ENCODE results near the gene RAD18.

RAD18 gene

GRCh38 chr3:8900869-8901268 is 62.4 kb downstream of the RAD18 start:
- DNase-seq: no peak

DNA sequence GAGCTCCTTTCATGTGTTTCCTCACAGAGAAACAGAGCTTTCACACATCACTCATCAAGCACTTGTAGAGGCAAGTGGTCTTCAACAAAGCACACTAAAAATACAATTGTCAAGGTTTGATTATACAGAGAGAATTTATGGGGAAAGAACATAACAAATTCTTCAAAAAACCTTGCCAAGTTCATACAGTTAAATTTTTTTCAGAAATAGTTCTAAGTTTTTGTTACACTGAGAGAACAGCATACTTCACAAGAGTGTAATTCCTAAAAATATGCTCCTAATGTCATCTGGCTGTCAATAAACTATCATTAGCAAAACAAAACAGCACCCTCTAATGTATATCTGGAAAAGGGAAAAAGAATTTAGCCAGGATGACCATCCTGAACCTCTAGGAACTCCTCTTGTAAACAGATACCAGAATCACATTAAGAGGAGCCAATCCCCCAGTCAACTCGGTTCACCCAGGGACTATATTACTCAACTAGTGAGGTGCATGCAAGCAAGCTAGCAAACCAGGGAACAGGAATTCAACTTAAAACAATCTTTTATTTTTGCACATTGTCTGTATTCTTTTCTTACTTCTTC is 63.3 kb downstream of the RAD18 start:
- no peak for DNase-seq

DNA sequence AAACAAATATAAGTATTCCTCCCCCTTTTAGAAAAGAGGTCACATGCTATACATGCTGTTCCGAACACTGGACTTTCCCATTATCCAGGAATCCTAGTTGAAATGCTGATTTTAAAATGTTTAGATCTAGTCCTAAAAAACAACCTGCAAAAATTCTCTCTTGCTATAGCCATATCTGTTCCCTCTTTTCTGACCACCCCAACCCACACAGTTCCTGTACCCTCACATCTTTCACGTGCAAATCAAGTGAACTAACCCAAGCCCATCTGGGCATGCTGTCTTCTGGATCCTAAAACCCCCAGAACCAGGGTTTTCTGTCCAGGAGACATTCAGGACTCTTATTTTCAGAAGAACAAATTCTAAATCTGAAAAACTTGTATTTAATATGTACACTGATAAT is 67.4 kb downstream of the RAD18 start:
- no peak for DNase-seq

DNA sequence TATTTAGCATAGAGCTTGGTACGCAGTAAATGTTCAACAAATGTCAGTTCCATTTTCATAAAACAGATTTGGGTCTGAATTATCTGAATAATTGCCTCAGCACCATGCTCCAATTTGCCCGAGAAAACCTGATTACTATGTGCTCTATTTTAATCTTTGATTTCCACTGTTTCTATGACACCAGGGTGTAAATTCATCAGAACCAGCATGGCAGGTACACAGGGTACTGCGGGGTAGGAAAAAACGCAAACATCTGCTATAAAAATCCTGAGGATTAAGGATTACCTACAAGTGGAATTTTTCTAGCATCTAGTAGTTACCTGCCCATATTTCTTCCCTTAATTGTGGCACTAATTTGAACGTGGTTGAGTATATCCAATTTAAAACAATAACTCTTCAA is 70.3 kb downstream of the RAD18 start:
- DNase-seq: peak in 8 of 56 donors; percentile 0 to 44 (median 18)

- no peak for DNase-seq
Measured at GRCh38 chr3:8891774-8892173, 71.5 kb downstream of the RAD18 start.

GRCh38 chr3:8891303-8891702 is 72.0 kb downstream of the RAD18 start:
- DNase-seq: no peak

DNA sequence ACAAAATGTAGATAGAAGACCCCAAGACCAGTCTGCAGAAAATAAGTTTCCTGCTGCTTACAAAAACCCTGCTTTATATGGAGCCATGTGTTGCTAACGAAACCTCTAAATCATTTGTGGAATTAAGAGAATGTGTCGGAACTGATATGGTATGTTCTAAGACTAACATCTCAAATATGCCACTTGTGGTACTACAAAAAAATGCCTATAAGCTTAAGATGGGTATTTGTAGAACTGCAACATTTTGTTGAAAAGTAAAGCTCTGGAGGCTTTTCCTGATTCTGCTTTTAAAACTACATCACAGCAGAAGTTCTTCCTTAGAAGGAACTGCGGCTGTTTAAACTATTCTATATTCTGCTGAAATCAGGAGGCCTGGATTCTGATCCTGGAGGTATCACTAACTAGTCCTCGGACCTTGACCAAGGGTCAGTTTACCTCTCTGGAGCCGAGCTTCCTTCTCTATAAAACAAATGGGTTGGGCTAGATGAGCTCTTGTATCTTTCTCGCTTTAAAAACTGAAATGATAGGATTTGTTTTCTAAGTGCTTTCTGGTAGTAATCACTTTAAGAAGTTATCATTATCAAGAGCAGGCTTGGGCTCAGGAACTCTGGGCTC is 74.9 kb downstream of the RAD18 start:
- no peak for DNase-seq

- no peak for DNase-seq
Measured at GRCh38 chr3:8887435-8888300, 75.6 kb downstream of the RAD18 start.

DNA sequence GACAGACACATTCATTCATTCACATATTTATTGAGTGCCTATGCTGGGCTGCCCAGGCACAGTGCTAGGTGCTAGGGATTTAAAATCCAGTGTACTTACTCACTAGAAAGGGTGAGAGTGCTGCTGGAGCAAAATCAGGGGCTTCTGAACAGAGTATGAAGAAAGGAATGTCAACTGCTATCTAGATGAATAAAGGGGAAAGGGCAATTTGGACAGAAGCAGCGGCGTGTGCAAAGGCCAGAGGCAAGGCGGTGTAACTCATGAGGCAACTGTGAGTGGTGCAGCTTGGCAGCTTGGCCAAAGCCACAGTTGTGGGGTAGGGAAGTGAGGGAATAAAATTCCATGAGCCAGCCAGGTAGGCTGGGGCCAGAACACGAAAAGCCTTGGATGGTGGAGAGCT is 76.7 kb downstream of the RAD18 start:
- no peak for DNase-seq

GRCh38 chr3:8885536-8886316 is 77.5 kb downstream of the RAD18 start:
- DNase-seq: no peak

GRCh38 chr3:8884630-8885290 is 78.5 kb downstream of the RAD18 start:
- DNase-seq: no peak

DNA sequence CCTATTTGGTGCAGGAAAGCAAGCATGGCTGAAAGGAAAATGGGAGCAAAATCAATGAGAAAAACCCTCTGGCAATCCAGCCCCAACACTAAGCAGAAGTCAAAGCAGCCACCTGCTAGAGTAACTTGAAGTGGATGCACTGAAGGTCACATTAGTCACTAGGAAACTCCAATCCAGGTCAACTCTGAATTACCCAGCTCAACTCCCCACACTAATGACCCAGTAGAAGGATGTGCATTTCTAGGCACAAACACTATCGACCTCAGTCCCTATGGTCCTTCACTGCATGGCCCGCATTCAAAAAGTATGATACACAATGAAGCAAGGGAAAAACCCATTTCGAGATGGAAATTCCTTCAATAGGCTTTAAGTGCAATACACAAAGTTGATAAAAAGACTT is 80.6 kb downstream of the RAD18 start:
- DNase-seq: no peak

- no peak for DNase-seq
Measured at GRCh38 chr3:8882171-8882593, 81.1 kb downstream of the RAD18 start.

DNA sequence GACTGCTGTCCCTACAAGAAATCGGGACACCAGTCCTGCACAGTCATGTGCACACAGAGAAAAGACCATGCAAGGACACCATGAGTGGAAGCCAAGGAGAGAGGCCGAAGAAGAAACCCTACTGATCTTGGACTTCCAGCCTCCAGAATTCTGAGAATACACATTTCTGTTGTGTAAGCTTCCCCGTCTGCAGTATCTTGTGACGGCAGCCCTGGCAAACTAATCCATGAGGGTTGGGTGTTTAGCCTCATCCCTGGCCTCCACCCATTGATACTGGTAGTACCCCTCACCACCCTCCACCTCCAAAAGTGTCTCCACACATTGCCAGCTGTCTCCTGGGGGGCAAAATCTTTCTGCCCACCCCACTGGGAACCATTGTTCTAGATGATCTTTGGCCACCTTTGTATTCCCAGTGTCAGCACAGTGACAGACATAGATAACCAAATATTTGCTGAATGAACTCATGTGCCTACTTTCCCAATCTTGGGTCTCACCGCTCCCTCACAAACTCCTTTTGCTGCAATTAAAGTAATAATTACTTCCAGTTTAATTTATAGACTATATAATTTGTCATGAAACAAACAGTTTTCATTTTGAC is 83.8 kb downstream of the RAD18 start:
- no peak for DNase-seq

DNA sequence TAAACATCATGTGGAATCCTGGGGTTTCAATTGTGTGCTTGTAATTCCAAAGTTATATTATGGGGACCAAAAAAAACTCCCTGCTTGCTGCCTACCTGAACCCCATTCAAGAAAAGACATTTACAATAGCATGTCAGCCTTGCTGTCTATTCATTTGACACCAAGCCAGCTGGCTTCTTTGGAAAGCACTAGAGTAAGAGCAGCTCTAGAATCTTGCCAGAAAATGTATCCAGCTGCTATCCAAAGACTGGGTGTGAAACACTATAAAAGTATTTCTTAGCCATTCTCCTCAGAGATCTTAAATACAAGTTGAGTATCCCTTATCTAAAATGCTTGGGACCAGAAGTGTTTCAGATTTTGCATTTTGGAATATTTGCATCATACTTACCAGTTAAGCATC is 87.4 kb downstream of the RAD18 start:
- DNase-seq: no peak

DNA sequence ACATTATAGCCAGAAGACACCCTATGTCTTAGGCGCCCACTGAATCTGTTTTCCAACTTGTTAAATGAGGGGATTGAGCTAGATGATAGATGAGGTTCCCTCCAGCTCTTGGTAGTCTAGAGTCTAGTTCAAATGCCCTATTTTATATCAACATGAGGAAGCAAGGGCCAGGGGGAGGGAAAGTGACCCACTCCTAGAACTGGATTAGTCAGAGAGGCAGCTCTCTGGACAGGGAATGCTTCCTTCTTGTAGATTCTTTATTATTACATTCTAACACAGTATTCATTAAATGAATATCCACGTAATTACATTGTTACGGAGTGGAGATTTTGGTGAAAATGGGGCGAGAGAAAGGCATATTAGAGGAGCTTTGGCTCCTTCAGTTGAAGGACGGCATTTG is 89.5 kb downstream of the RAD18 start:
- DNase-seq: no peak

- no peak for DNase-seq
Measured at GRCh38 chr3:8872261-8872660, 91.0 kb downstream of the RAD18 start.

DNA sequence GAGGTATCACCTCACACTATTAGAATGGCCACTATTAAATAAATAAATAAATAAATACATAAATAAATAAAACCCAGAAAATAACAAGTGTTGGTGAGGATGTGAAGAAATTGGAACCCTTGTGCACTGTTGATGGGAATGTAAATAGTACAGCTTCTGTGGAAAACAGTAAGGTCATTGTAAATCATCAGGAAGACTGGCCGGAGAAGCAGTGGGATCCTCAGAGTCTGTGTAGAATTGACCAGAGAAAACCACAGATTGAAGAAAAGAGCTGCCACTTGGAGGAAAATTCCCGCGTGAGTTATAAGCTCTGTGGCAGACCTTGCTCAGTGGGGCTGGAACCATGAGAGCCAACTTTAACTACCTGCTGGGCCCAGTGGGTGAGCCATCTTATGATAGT is 92.0 kb downstream of the RAD18 start:
- DNase-seq: no peak

- no peak for DNase-seq
Measured at GRCh38 chr3:8870134-8870533, 93.1 kb downstream of the RAD18 start.

DNA sequence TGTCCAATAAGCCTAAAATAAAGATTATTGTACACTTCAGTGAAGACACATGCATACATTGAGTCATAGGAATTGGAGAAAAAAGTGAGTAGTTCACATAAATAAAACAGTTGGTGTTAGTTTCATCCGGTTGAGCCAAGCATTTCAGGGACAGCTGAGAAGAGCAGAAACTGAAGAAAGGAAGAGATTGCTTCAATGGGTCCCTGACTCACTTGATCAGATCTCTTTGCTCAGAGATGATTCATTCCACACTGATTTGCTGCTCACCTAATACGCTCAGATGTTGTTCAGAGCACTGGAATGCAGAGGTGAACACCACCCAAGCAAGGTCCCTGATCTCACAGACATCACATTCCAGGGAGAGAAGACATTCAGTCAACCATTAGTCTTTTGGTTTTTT is 93.7 kb downstream of the RAD18 start:
- DNase-seq: no peak

DNA sequence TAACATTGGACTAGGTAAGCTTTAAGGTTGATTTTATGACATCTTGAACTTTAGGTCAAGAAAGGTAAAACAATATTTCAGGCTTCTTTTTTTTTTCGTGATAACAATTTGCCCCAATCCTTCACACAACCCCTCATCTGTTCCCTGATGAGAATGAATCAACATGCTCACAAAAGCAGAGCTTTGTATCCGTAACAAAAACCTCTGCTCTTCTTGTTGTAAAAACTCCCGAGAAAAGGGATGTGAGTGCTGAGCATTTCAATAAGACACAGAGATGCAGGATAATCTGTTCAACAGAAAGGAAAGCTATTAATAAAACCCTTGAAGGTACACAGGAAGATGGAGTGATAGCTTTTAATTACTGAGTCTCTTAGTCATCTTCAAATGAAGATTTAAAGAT is 94.3 kb downstream of the RAD18 start:
- DNase-seq: no peak
